Mononuclear cell (primary cell): ENCODE measurements around the gene SH3RF3. TPM values are rescaled to one million over a fixed set of nuclear protein-coding genes. Genes with fewer than 3 reads are reported as not detected.

Experiments
- H3K27me3 ChIP-seq: 2 replicates; pipeline ENCODE4 v1.6.0; 2011; ENCODE audit warnings: low read length, control low read depth; ENCODE audit not compliant: insufficient read depth
- H3K4me1 ChIP-seq: 2 replicates; pipeline ENCODE4 v1.5.1; 2011; ENCODE audit warnings: mild to moderate bottlenecking, low read length, control low read depth; ENCODE audit not compliant: insufficient read depth
- H3K4me3 ChIP-seq: 2 replicates; pipeline ENCODE4 v1.5.1; 2011; ENCODE audit warnings: mild to moderate bottlenecking, low read length, moderate library complexity
- H3K9me3 ChIP-seq: 2 replicates; pipeline ENCODE4 v1.5.1; 2011; ENCODE audit warnings: low read depth, mild to moderate bottlenecking, control low read depth, low read length
- total RNA-seq: library from RNA; depleted of rRNA; stranded (reverse); fragments of >200 nt; gene quantifications from one replicate; pipeline ENCODE4 v1.2.3, GENCODE V29; 2012

SH3RF3 gene
- total RNA-seq, 1 donor, result 2.2 TPM

GRCh38 chr2:109351164-109351756, 222.3 kb downstream of the SH3RF3 start:
- H3K4me1 ChIP-seq, result peaks cover 24% of the 10 kb centered on the region
- no peaks in the 10 kb centered on the region for H3K9me3 ChIP-seq
- H3K27me3 ChIP-seq, result no peaks in the 10 kb centered on the region
- no peak overlapping the region for H3K4me3 ChIP-seq

- peaks cover 24% of the 10 kb centered on the region for H3K4me1 ChIP-seq
- no peaks in the 10 kb centered on the region for H3K9me3 ChIP-seq
- no peak overlapping the region for H3K4me3 ChIP-seq
- H3K27me3 ChIP-seq, result no peaks in the 10 kb centered on the region
Measured at GRCh38 chr2:109352056-109352897, 223.3 kb downstream of the SH3RF3 start.

GRCh38 chr2:109352898-109353689, 224.1 kb downstream of the SH3RF3 start:
- H3K9me3 ChIP-seq, result no peaks in the 10 kb centered on the region
- no peaks in the 10 kb centered on the region for H3K27me3 ChIP-seq
- H3K4me3 ChIP-seq, result no peak overlapping the region
- peaks cover 19% of the 10 kb centered on the region for H3K4me1 ChIP-seq

DNA sequence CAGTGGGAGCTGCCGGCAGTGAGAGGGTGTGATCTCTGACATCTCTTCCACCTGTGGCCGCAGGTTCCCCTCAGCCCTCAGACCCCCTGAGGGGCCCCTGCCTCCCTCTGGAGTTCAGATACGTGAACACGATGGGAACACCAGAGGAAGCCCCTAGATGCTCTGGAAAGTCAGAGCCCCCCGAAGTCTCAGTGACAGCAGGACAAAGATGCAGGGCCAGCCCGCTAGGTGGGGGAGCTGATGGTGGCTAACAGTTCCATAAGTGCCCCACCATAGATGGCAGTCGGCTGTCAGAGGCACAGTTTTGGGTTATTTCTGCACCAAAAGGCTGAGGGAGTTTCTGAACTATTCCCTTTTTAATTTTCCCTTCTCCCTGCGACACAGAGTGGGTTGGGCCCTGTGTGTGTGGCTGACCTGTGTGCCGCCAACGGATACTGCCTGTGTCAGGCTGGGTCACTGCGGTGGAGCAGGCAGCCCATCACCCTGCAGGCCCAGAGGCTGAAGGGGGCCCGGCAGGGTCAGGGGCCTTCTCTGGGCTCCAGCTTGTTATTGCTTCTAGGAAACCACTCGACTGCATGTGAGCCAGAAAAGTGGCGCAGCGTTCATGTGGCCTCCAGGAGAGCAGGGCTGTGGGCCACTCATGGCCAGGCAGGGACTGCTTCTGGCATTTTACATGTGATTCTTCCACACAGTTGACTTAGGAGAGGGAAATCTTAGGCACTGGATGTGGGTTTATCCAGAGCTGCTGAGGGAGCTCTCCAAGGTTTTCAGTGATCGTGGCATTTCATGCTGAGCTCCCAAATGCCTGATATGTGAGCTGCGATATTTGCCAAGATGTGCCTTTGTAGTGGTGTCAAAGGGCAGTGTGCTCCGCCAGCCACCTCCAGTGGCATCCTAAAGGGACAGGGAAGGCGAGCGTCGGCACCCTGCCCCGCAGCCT, 225.1 kb downstream of the SH3RF3 start:
- H3K9me3 ChIP-seq, result peaks cover 6% of the 10 kb centered on the region
- H3K4me3 ChIP-seq, result no peak overlapping the region
- H3K4me1 ChIP-seq, result peaks cover 10% of the 10 kb centered on the region
- H3K27me3 ChIP-seq, result no peaks in the 10 kb centered on the region

DNA sequence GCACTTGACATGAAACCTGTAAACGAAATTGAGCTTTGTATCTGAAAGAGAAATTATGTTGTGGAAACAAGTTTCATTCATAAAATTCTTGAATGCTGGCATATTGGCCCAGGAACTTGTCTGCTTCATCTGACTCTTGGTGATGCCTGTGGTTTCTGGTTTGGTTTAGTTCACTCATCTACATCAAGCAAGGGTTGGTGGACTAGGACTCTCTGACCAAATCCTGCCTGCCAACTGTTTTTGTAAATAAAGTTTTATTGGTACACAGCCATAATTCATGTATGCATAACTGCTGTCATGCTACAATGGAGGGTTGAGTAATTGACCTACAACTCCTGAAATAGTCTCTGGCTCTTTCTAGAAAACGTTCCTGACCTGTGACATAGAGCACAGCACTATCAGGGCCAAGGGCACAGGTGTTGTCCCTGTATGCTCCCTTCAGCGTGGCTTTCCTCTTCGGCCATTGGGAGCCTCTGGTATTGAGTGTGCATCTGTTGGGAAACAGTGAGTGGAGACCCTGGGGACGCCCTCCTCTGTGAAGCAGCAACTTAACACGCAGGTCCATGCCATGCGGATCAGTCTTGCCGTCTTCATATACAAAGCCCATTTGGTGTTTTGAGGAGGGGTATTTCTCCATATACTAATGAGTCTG, 226.3 kb downstream of the SH3RF3 start:
- H3K9me3 ChIP-seq, result peaks cover 6% of the 10 kb centered on the region
- no peaks in the 10 kb centered on the region for H3K4me1 ChIP-seq
- H3K27me3 ChIP-seq, result no peaks in the 10 kb centered on the region
- no peak overlapping the region for H3K4me3 ChIP-seq

GRCh38 chr2:109356324-109357035, 227.5 kb downstream of the SH3RF3 start:
- H3K4me1 ChIP-seq, result no peaks in the 10 kb centered on the region
- peaks cover 10% of the 10 kb centered on the region for H3K9me3 ChIP-seq
- no peak overlapping the region for H3K4me3 ChIP-seq
- no peaks in the 10 kb centered on the region for H3K27me3 ChIP-seq

DNA sequence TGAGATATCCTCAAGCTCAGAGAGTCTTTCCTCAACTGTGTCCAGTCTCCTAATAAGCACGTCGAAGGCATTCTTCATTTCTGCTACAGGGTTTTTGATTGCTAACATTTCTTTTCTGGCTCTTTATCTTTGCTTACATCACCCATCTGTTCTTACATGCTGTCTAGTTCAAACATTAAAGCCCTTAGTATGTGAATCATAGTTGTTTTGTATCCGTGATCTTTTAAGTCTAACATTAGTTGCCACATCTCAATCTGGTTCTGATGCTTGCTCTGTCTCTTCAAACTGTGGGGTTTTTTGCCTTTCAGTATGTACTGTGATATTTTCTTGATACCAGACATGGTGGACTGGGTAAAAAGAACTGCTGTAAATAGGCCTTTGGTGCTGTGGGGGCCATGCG, 235.2 kb downstream of the SH3RF3 start:
- Histone ChIP-seq H3K4me3 (no peak overlapping the region), H3K9me3 (peaks cover 4% of the 10 kb centered on the region), H3K4me1 (no peaks in the 10 kb centered on the region), H3K27me3 (no peaks in the 10 kb centered on the region)

DNA sequence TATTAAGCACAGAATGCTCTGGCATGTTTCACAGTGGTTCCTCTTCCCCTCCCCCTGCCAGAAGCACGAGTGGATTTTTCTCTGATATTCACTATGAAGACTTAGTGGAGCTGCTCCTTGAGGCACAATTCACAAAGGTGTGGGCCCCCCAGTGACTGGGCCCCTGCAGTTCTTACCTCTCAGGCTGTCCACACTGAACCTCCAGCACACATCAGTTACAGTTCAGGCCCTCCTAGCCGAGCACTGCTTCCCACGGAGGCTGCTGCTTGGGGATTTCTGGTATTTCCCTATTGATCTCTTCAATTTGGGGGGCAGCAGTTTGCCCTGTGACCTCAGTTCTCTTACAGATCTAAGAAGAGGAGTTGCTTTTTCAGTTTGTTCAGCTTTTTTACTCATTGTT, 236.1 kb downstream of the SH3RF3 start:
- Histone ChIP-seq H3K4me1 (no peaks in the 10 kb centered on the region), H3K27me3 (no peaks in the 10 kb centered on the region), H3K4me3 (no peak overlapping the region), H3K9me3 (peaks cover 4% of the 10 kb centered on the region)

DNA sequence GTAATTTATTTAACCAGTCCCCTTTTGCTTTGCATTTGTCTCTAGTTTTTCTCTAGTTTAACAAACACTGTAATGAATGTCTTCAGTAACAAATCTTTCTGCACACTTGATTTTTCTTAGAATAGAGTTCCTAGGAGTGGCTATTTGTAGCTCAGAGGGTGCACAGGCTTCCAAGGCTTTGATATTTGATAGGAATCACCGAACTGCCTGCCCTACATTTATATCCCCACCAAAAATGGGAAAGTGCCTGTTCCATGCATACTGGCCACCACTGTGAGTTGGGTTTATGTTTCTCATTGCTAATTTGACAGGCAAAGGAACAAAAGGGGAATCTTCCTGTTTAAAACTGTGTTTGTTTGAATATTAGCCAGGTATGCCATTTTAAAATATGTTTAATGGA, 238.7 kb downstream of the SH3RF3 start:
- Histone ChIP-seq H3K4me3 (no peak overlapping the region), H3K27me3 (no peaks in the 10 kb centered on the region), H3K4me1 (no peaks in the 10 kb centered on the region), H3K9me3 (no peaks in the 10 kb centered on the region)

- no peaks in the 10 kb centered on the region for H3K27me3 ChIP-seq
Measured at GRCh38 chr2:109368798-109369197, 239.8 kb downstream of the SH3RF3 start.

GRCh38 chr2:109369671-109370191, 240.7 kb downstream of the SH3RF3 start:
- Histone ChIP-seq H3K4me1 (no peaks in the 10 kb centered on the region), H3K27me3 (no peaks in the 10 kb centered on the region), H3K4me3 (no peak overlapping the region), H3K9me3 (no peaks in the 10 kb centered on the region)

More at GRCh38 chr2:109368798-109369197, 239.8 kb downstream of the SH3RF3 start:
- Histone ChIP-seq H3K4me1 (no peaks in the 10 kb centered on the region), H3K9me3 (no peaks in the 10 kb centered on the region), H3K4me3 (no peak overlapping the region)

DNA sequence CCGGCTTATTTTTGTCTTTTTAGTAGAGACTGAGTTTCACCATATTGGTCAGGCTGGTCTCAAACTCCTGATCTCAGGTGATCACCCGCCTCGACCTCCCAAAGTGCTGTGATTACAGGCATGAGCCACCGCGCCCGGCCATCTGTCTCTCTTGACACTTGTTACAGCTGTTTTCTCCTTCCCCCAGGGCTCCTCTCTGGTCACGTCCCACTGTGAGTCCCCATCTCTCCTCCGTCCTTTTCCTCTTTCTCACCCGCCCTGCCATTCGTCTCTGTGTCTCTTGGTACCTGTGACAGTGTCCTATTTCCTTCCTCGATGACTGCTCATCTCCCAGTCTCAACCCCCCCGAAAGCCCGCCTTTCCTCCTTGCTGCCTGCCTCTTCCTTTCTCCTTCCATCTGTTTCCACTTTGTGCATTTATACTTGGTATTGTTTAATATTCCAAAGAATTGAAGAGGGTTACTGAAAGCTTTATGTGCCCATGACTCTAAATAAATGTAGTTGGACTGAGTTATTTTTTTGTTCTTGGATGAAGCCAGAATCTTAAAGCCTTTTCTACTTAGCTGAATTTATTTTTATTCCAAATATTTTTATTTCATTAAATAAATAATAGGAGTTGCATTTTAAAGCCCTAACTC, 241.5 kb downstream of the SH3RF3 start:
- Histone ChIP-seq H3K4me3 (no peak overlapping the region), H3K9me3 (no peaks in the 10 kb centered on the region), H3K27me3 (no peaks in the 10 kb centered on the region), H3K4me1 (no peaks in the 10 kb centered on the region)
